Gastrocnemius medialis (tissue), 4 donors: Measurements from ENCODE around the gene MACROH2A2. TPM values are rescaled to one million over a fixed set of nuclear protein-coding genes. Genes with fewer than 3 reads are reported as not detected.

Experiments
- ATAC-seq, 2 donors: fragments of 150-250 bp; one replicate each; pipeline ENCODE4 v1.9.1; 2016
- DNase-seq, 2 donors: peaks; one replicate each; pipeline ENCODE4 v3.0.0-alpha.2; 2019
- H3K27ac ChIP-seq, 4 donors: fragments of 200-600 bp; sonication (generic); 1 replicate in 1 of 4; 2 replicates in 3 of 4; pipeline ENCODE4 v1.5.1; 2016 to 2018; ENCODE audit warnings: mild to moderate bottlenecking in 2 of 4, moderate library complexity in 1 of 4
- H3K27me3 ChIP-seq, 3 donors: fragments of 200-600 bp; sonication (generic) in 2 of 3; 1 replicate in 1 of 3; 2 replicates in 2 of 3; pipeline versions ENCODE4 v1.5.1 to v1.6.0; 2016 to 2019; ENCODE audit warnings: mild to moderate bottlenecking in 1 of 3, moderate library complexity in 1 of 3
- H3K36me3 ChIP-seq, 2 donors: fragments of 200-600 bp; sonication (generic) in 1 of 2; one replicate each; pipeline ENCODE4 v1.5.1; 2017 to 2018
- H3K4me1 ChIP-seq, 2 donors: fragments of 200-600 bp; sonication (generic) in 1 of 2; one replicate each; pipeline ENCODE4 v1.5.1; 2016 to 2017; ENCODE audit warnings: mild to moderate bottlenecking in 2 of 2
- H3K4me3 ChIP-seq, 4 donors: fragments of 200-600 bp; sonication (generic) in 3 of 4; 1 replicate in 1 of 4; 2 replicates in 3 of 4; pipeline ENCODE4 v1.5.1; 2016 to 2019; ENCODE audit warnings: mild to moderate bottlenecking in 2 of 4
- H3K9me3 ChIP-seq, 3 donors: fragments of 200-600 bp; sonication (generic) in 2 of 3; 1 replicate in 1 of 3; 2 replicates in 2 of 3; pipeline ENCODE4 v1.5.1; 2016 to 2019
- CTCF ChIP-seq, 5 experiments: fragments of 450-650 bp in 3 of 5; fragments of 200-600 bp in 2 of 5; sonication (generic) in 2 of 5; IDR thresholded peaks in 4 of 5; conservative IDR thresholded peaks in 1 of 5; 1 replicate in 4 of 5; 2 replicates in 1 of 5; pipeline ENCODE4 v1.5.1; 2016 to 2019; ENCODE audit warnings: antibody characterized with exemption in 5 of 5, mild to moderate bottlenecking in 3 of 5, moderate library complexity in 3 of 5
- POLR2A ChIP-seq, 2 donors: fragments of 450-650 bp; IDR thresholded peaks; one replicate each; pipeline ENCODE4 v1.6.1; 2017; ENCODE audit warnings: antibody characterized with exemption in 2 of 2, mild to moderate bottlenecking in 2 of 2, moderate library complexity in 2 of 2
- in situ Hi-C, 4 donors: fragments of 200-750 bp; cut with MboI; loops; one replicate each; pipeline versions ENCODE4 v1.15.0 to v1.8.0; 2017; ENCODE audit warnings: low sequenced_read_pairs in 4 of 4
- intact Hi-C: fragments of 100-400 bp; cut with DNase I; formaldehyde crosslinking; loops from one replicate; pipeline ENCODE4 v1.15.1; 2023; ENCODE audit warnings: low total_unique reads
- total RNA-seq, 4 donors: library from RNA; depleted of rRNA; stranded (reverse); fragments of >200 nt; gene quantifications; one replicate each; pipeline versions ENCODE4 v1.1.0 to v1.2.3, GENCODE V29; 2016

MACROH2A2 gene
- total RNA-seq, 4 donors from 2014 or later, result 0.53 to 5.2 (median 4.3) TPM

DNA sequence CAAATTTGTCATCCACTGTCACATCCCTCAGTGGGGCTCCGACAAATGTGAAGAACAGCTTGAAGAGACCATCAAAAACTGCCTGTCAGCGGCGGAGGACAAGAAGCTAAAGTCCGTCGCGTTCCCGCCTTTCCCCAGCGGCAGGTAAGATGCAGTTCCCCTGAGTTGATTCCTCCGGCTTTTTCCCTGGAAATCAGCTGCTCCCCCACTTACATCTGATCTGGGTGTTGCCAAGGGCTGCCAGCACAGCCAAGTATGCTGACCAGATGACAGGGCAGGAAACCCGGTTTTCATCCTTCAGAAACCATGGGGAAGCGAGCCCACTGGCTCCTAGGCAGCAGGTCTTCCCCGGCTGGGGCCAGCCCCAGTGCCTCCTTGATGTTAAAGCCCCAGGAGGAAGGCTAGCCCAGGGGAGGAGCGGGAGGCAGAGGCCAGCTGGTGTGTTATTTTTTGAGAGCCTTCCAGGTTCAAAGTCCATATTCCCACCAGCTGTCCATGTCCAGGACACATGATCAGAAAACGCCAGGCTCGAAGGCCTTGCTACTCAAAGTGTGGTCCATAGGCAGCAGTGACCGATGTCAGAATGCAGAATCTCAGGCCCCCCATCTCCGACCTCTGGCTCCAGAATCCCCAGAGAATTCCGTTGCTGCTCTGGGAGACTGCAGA is 56.6 kb downstream of the MACROH2A2 start:
- no peak for DNase-seq
- Histone ChIP-seq H3K9me3 (no peaks in the 10 kb centered on the region), H3K27ac (no peak overlapping the region), H3K27me3 (no peaks in the 10 kb centered on the region), H3K36me3 (peaks cover 0 to 49% of the 10 kb centered on the region in 2 donors), H3K4me3 (no peak overlapping the region), H3K4me1 (no peaks in the 10 kb centered on the region)
- in situ Hi-C loops, result no loop called here
- ATAC-seq, result no peak
- no peak for TF ChIP-seq POLR2A (IDR thresholded peaks at IDR 0.05)
- no peak for TF ChIP-seq CTCF (IDR thresholded peaks at IDR 0.05 in 4 of 5, conservative IDR thresholded peaks at IDR 0.05 in 1 of 5)
- intact Hi-C loops, result no loop called here

- DNase-seq (no peak), ATAC-seq (no peak)
- Histone ChIP-seq H3K4me3 (no peak overlapping the region), H3K27ac (no peak overlapping the region), H3K36me3 (peaks cover 0 to 62% of the 10 kb centered on the region in 2 donors), H3K4me1 (peaks cover 0 to 3% of the 10 kb centered on the region in 2 donors), H3K9me3 (no peaks in the 10 kb centered on the region), H3K27me3 (no peaks in the 10 kb centered on the region)
- intact Hi-C loops (no loop called here), in situ Hi-C loops (no loop called here)
- TF ChIP-seq POLR2A (IDR thresholded peaks at IDR 0.05), result no peak
These were observed 58.9 kb downstream of the MACROH2A2 start for GRCh38 chr10:70111496-70111895.

- no peaks in the 10 kb centered on the region for H3K27me3 ChIP-seq
- DNase-seq (no peak), ATAC-seq (no peak)
- peaks cover 0 to 62% of the 10 kb centered on the region in 2 donors for H3K36me3 ChIP-seq
- peaks cover 0 to 3% of the 10 kb centered on the region in 2 donors for H3K4me1 ChIP-seq
- no peak for TF ChIP-seq POLR2A (IDR thresholded peaks at IDR 0.05)
- no peak for TF ChIP-seq CTCF (IDR thresholded peaks at IDR 0.05 in 4 of 5, conservative IDR thresholded peaks at IDR 0.05 in 1 of 5)
- in situ Hi-C loops (no loop called here), intact Hi-C loops (no loop called here)
- no peaks in the 10 kb centered on the region for H3K9me3 ChIP-seq
- no peak overlapping the region for H3K4me3 ChIP-seq
- no peak overlapping the region for H3K27ac ChIP-seq
These were observed 59.4 kb downstream of the MACROH2A2 start for GRCh38 chr10:70112071-70112470.

GRCh38 chr10:70114902-70115301 is 62.3 kb downstream of the MACROH2A2 start:
- DNase-seq, result no peak
- in situ Hi-C loops, result no loop called here
- intact Hi-C loops, result no loop called here
- TF ChIP-seq POLR2A (IDR thresholded peaks at IDR 0.05) (no peak), CTCF (IDR thresholded peaks at IDR 0.05 in 4 of 5, conservative IDR thresholded peaks at IDR 0.05 in 1 of 5) (no peak)
- Histone ChIP-seq H3K4me1 (peaks cover 12 to 13% of the 10 kb centered on the region in 2 donors), H3K9me3 (no peaks in the 10 kb centered on the region), H3K27me3 (no peaks in the 10 kb centered on the region), H3K4me3 (no peak overlapping the region), H3K36me3 (peaks cover 0 to 64% of the 10 kb centered on the region in 2 donors), H3K27ac (no peak overlapping the region)
- no peak for ATAC-seq

- Histone ChIP-seq H3K27me3 (no peaks in the 10 kb centered on the region), H3K4me3 (no peak overlapping the region), H3K4me1 (peaks cover 12 to 13% of the 10 kb centered on the region in 2 donors), H3K9me3 (no peaks in the 10 kb centered on the region), H3K27ac (no peak overlapping the region), H3K36me3 (peaks cover 0 to 63% of the 10 kb centered on the region in 2 donors)
- in situ Hi-C loops, result no loop called here
- intact Hi-C loops, result loop anchor here (1.0 kb wide), 1 partner anchor 30 kb away; the partner anchor contains the start of gene TYSND1
- peak; percentile 56 to 77 for ATAC-seq
- no peak for TF ChIP-seq POLR2A (IDR thresholded peaks at IDR 0.05)
- TF ChIP-seq CTCF (IDR thresholded peaks at IDR 0.05 in 4 of 5, conservative IDR thresholded peaks at IDR 0.05 in 1 of 5), result peak; percentile 64 to 90 (median 85)
- peak in 1 of 2 donors; percentile 60 for DNase-seq
These were observed 63.5 kb downstream of the MACROH2A2 start for GRCh38 chr10:70115948-70116682.
